HG03139 (cell line): ENCODE results near the gene SCARB2.

Experiments
- ATAC-seq: cut with Tn5 transposase; IDR thresholded peaks from one replicate; pipeline ENCODE4 v1.9.1; 2021; ENCODE audit not compliant: unreplicated experiment

SCARB2 gene

GRCh38 chr4:76232681-76233080 is 19.1 kb upstream of the SCARB2 start:
- ATAC-seq, result no peak

GRCh38 chr4:76226418-76226817 is 12.8 kb upstream of the SCARB2 start:
- ATAC-seq, result no peak

GRCh38 chr4:76224171-76224570 is 10.5 kb upstream of the SCARB2 start:
- ATAC-seq, result no peak

GRCh38 chr4:76219299-76220055 is 5.9 kb upstream of the SCARB2 start:
- ATAC-seq, result no peak

GRCh38 chr4:76216975-76217814 is 3.6 kb upstream of the SCARB2 start:
- ATAC-seq, result no peak

- ATAC-seq, result no peak
Observed at GRCh38 chr4:76216524-76216923, 2.9 kb upstream of the SCARB2 start.

- no peak for ATAC-seq
Observed at GRCh38 chr4:76215077-76215476, 1.5 kb upstream of the SCARB2 start.

GRCh38 chr4:76214177-76214675 is 602 bp upstream of the SCARB2 start:
- ATAC-seq, result no peak

- no peak for ATAC-seq
Observed at GRCh38 chr4:76212851-76213414, 691 bp downstream of the SCARB2 start.

- no peak for ATAC-seq
Observed at GRCh38 chr4:76211769-76212708, 1.6 kb downstream of the SCARB2 start.

GRCh38 chr4:76210452-76210851 is 3.2 kb downstream of the SCARB2 start:
- no peak for ATAC-seq

- ATAC-seq, result no peak
Observed at GRCh38 chr4:76209881-76210280, 3.7 kb downstream of the SCARB2 start.

- no peak for ATAC-seq
Observed at GRCh38 chr4:76208005-76208765, 5.4 kb downstream of the SCARB2 start.

- no peak for ATAC-seq
Observed at GRCh38 chr4:76207549-76207948, 6.1 kb downstream of the SCARB2 start.

GRCh38 chr4:76206222-76206942 is 7.2 kb downstream of the SCARB2 start:
- no peak for ATAC-seq

- no peak for ATAC-seq
Observed at GRCh38 chr4:76205476-76205875, 8.1 kb downstream of the SCARB2 start.

GRCh38 chr4:76204936-76205335 is 8.7 kb downstream of the SCARB2 start:
- ATAC-seq, result no peak

GRCh38 chr4:76203541-76203940 is 10.1 kb downstream of the SCARB2 start:
- no peak for ATAC-seq

GRCh38 chr4:76201276-76201675 is 12.3 kb downstream of the SCARB2 start:
- no peak for ATAC-seq
